Measurements from ENCODE around the gene OVOL1.
"Not testable (repeated sequence)": the region's sequence is repeated elsewhere in the genome, so short reads cannot be mapped to it uniquely, and the experiment has no call there.

The OVOL1 gene

GRCh38 chr11:65786786-65787636 lies at the start of gene OVOL1:
Gene OVOL1 (plus strand): TSS chr11:65787063. CDS start chr11:65787374, 311 bp downstream.
- peak; percentile 79 for DNase-seq

GRCh38 chr11:65739022-65739421 lies 47.8 kb upstream of the OVOL1 start:
- DNase-seq = no peak

GRCh38 chr11:65741185-65741584 lies 45.7 kb upstream of the OVOL1 start:
- no peak for DNase-seq

GRCh38 chr11:65742353-65742752 lies 44.5 kb upstream of the OVOL1 start:
- no peak for DNase-seq

- no peak for DNase-seq
Measured at GRCh38 chr11:65743681-65744025, 43.2 kb upstream of the OVOL1 start.

GRCh38 chr11:65744026-65744698 lies 42.7 kb upstream of the OVOL1 start:
- no peak for DNase-seq

- DNase-seq = no peak
Measured at GRCh38 chr11:65744699-65745042, 42.2 kb upstream of the OVOL1 start.

- DNase-seq = no peak
Measured at GRCh38 chr11:65745049-65745448, 41.8 kb upstream of the OVOL1 start.

- DNase-seq = not testable (repeated sequence)
Measured at GRCh38 chr11:65762169-65762568, 24.7 kb upstream of the OVOL1 start.

- DNase-seq = not testable (repeated sequence)
Measured at GRCh38 chr11:65762816-65763215, 24.0 kb upstream of the OVOL1 start.

- DNase-seq = no peak
Measured at GRCh38 chr11:65764434-65764833, 22.4 kb upstream of the OVOL1 start.

GRCh38 chr11:65766535-65766934 lies 20.3 kb upstream of the OVOL1 start:
- DNase-seq = no peak

GRCh38 chr11:65767406-65767805 lies 19.5 kb upstream of the OVOL1 start:
- no peak for DNase-seq

GRCh38 chr11:65767806-65768205 lies 19.1 kb upstream of the OVOL1 start:
- DNase-seq = not testable (repeated sequence)

- DNase-seq = no peak
Measured at GRCh38 chr11:65770951-65771567, 15.8 kb upstream of the OVOL1 start.

GRCh38 chr11:65771589-65772112 lies 15.2 kb upstream of the OVOL1 start:
- DNase-seq = no peak

GRCh38 chr11:65773784-65774411 lies 13.0 kb upstream of the OVOL1 start:
- no peak for DNase-seq

GRCh38 chr11:65774525-65775306 lies 12.1 kb upstream of the OVOL1 start:
- no peak for DNase-seq

GRCh38 chr11:65776196-65776595 lies 10.7 kb upstream of the OVOL1 start:
- no peak for DNase-seq

- DNase-seq = no peak
Measured at GRCh38 chr11:65776710-65777141, 10.1 kb upstream of the OVOL1 start.

GRCh38 chr11:65777241-65777640 lies 9.6 kb upstream of the OVOL1 start:
- DNase-seq = no peak

- no peak for DNase-seq
Measured at GRCh38 chr11:65777821-65778361, 9.0 kb upstream of the OVOL1 start.
